GM18520 (cell line): Measurements from ENCODE around the gene SNRPA1.
"Not testable (repeated sequence)": the region's sequence is repeated elsewhere in the genome, so short reads cannot be mapped to it uniquely, and the experiment has no call there.

Source experiments
- ATAC-seq: cut with Tn5 transposase; IDR thresholded peaks from one replicate; pipeline ENCODE4 v1.9.1; 2021; ENCODE audit not compliant: unreplicated experiment

Gene SNRPA1

DNA sequence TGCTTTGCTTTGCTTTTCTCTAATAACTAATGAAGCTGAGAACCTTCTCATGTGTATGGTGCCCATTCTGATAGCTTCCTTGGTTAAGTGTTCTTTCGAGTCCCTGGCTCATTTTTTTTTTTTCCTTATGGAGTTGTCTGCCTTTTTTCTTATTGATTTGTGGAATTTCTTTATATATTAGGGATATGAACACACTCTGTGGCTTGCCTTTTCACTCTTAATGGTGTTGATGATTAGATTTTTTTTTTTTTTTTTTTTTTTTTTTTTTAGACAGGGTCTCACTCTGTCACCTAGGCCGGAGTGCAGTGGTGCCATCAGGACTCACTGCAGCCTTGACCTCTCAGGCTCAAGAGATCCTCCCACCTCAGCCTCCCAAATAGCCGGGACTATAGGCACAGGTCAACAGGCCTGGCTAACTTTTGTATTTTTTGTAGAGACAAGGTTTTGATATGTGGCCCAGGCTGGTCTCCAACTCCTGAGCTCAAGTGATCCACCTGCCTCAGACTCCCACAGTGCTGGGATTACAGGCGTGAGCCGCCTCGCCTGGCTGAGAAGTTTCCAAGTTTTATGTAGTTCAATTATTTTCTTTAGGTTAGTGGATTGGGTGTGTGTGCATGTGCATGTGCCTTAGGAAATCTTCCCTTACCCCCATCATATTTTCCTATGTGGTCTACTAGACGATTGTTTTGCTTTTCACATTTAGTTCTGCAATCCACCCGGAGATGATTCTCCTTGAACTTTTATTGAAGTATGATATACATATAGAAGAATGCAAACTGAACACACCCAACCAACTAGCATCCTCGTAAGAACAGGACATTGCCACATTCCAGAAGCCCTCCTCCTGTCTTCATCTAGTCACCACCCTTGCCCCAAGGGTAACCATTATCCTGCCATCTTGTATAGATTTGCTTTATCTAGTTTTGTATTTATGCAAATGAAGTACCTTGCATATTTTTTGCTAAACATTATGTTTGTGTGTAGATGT lies 1.7 kb upstream of the SNRPA1 start:
- no peak for ATAC-seq

DNA sequence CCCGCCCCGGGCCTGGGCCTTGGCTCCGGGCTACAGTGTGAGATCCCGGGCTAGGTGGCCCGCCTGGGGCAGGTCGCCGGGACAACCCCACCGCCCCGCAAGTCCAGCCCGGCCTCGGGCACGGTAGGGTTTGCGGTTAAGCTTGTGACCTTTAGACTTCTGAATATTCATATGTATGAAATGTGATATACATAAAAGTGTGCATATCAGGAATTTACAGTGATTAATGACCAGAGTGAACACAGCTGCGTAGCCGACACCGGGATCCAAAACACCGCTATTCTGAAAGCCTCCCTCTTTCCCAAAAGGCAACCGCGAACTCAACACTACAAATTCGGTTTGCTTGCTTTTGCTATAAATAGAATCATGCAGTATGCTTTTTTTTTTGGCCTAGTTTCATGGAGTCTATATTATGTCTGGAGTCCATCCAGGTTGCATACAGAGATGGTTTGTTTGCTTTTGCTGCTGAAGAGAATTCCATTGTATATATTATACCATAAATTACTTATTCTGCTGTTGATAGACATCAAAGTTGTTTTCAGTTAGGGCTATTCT lies 636 bp upstream of the SNRPA1 start:
- no peak for ATAC-seq

DNA sequence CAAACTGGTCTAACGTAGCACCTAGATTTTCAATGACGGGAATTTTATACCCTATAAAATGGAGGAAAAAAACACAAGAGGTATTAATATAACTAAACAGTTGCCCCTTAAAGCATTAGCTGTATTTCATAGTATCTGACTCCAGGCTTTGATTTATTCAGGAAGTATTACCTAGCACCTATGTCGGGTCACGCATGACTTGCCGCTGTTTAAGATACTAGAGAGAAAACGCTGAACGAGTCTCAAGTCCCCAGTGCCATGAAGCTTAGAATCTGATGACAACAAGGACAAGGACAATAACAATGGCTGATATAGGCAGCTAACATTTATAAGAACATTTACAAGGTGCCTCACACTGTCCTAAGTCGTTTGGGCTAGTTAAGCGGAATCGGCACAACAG lies 1.9 kb downstream of the SNRPA1 start:
- ATAC-seq = no peak

DNA sequence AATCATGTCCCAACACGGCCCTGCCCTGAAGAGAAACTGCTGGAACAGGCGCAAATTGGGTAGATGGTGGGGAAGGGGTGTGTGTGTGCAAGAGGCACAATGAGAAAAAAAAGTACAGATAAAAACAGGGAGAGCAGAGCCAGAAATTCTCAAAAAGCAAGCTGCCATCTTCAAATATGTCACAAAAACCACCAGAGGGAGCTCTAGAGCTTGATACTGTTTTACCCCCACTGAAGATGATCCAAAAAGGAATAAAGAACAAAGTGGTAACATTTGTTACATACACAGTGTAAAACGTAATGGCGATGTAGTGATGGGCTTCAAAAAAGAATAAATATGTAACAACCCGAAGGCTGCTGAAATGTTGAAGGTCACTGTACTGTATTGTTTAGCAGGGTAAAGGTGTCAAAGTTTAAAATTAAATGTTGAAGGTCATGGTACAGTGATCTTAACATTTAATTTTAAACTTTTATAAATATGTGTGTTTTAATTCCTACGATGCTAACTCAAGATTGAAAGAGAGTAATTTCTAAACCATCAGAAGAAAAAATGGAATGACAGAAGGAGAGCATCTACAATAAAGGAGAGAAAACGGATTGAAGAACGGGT lies 6.0 kb downstream of the SNRPA1 start:
- no peak for ATAC-seq

DNA sequence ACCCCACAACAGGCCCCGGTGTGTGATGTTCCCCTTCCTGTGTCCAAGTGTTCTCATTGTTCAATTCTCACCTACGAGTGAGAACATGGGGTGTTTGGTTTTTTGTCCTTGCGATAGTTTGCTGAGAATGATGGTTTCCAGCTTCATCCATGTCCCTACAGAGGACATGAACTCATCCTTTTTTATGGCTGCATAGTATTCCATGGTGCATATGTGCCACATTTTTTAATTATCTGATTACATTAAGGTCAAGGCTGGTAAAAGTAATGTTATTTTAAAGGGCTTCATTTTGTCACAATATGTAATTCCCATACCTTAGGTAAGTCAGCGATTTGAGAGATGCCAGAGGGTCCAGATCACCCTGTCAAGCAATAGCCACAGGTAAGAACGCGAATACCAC lies 7.7 kb downstream of the SNRPA1 start:
- not testable (repeated sequence) for ATAC-seq

DNA sequence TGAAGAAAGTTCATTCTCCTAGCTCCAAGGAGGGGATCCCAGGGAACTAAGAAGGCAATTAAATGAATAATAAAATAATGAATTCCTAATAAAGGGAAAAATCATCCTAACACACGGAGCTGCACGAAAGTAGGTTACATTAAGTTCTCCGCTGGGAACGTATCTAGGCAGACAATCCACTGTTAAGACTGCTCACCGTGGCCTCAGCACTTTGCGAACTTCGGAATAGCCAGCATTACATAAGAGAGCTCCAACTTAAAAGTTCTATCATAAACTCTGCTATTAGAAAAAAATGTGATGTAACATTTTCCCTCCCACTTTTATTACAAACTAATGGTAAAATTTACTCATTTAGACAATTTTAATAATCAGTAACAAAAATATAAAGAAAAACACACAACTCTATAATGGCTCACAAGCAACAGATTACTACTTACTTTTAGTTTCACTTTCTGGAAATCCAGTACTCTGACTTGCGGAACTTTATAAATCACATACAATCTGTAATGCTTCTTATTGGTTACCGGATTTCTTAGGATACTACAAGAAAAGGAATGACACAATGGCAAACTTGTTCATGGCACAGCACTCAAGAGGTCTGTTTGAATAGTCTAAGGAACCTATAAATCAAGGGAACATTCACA lies 8.5 kb downstream of the SNRPA1 start:
- no peak for ATAC-seq

DNA sequence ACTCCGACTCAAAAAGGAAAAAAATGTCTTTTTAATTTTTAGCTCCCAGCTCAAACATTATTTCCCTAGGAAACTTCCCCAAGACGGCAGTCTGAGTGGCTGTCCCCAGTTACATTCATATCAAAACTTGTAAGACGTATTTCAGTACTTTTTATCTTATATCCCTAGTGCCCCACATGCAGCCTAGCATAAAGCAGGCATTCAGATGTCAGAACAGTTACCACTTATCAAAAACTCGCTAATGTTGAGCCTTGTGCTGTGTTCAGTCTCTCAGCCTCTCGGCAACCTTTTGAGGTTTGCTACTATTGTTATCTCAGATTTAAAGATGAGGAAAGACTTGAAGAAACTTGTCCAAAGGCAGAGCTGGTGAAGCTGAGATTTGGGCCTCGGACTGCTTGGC lies 11.1 kb downstream of the SNRPA1 start:
- no peak for ATAC-seq

DNA sequence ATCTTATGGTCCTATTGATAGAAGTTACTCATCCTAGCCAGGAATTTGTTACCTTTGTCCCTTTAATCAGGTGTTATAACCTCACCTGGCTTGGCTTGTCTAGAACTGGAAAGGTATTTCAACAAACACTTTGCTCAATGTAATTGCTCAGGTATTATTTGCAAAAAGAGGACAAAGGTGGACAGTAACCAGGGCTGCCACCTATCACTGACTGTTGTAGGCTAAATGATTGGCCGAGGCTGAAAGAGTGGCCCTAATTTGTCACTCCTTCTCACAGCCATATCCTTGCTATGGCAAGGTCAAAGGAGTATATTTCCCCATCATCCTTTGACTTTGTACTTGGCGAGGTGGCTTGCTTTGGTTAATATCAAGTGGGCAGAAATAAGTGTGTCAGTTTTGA lies 15.0 kb downstream of the SNRPA1 start:
- ATAC-seq = no peak

DNA sequence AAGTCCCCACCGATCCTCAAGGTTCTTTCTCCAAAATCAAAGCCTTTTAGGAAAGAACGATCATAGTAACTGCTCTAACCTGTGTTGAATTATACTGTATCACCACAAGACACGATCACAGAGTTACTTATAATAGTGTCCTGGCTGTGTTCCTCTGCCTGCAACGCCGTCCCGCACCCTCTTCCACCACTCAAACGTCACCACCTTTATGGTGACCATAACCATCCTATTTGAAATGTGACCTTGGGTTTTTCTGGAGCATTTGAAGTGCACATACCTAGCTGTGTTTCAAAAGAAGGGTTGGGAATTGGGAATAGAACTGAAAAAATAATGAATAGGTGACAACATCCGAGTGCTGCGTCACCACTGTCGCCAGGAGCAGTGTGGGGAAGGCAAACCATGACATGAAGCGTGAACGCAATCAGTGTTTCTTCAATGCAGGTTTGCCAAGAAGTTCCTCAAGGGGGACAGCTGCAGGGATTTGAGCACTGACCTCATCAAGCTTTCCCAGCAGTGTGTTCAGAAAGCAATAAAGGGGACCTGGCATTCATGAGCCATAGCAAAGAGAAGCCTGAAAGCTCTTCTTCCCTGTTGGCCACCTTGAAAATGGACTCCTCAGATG lies 17.0 kb downstream of the SNRPA1 start:
- no peak for ATAC-seq

DNA sequence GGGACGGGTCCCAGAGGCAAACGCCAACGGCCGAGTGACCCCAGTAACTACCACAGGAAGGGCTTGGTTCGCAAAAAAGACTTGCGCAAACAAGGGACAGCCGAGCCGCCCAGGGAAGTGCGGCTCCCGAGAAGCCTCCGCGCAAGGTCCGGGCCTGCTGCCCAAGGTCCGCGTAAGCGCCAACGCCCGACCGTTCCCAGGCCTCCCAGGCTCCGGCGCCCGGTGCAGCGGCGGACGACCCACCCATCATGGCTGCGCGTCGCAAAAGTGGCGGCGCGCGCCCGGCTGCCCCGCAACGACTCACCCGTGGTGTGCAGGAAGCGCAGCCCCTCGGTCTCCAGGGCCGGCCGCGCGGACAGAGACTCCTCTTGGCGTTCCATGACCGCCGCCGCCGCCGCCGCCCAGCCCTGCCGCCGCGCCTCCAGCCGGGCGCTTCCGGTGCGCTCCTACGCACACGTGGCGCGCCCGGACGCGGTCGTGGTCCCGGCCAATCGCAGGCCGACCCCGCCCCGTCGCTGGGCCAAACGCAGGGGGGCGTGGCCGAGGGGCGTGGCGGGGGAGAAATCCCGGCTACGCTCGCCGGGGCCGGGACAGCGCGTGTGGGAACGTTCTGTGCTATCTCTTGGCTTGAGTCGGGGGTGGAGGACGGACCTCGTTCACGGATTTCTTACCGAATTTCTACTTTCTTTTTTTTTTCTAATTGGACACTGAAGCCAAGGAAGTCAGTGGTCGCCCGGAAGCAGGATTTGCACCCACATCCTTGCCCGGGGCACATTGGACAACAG lies 17.8 kb downstream of the SNRPA1 start, which contains the start of gene SELENOS:
SELENOS (minus strand) TSS at position 448 of the 785 bp plus-strand sequence; CDS start at position 380, 68 bp downstream.
- peak; percentile 84 for ATAC-seq

DNA sequence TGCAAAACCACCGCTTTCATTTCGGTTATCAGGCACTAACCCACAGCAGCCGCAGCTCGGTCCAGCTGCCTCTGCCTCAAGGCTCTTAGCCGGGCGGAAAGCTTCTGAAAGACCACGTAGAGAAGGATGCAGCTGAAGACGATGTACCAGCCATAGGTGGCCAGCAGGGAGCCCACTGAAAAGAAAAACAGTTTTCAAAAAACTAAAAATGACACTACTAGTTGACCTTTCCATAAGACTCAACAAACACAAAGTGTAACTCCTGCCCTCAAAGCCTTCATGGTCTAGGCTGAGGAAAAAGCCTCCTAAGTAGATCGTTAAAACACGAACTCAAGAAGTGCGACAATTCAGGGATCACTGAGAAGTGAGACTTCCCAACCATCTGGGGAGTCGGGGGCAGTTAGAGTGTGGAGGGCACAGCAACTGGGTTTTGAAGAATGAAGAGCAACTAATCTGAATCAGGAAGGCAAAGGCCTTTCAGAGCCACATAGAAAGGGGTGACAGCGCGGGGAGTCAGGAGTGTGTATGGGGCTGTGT lies 18.5 kb downstream of the SNRPA1 start:
- ATAC-seq = no peak

DNA sequence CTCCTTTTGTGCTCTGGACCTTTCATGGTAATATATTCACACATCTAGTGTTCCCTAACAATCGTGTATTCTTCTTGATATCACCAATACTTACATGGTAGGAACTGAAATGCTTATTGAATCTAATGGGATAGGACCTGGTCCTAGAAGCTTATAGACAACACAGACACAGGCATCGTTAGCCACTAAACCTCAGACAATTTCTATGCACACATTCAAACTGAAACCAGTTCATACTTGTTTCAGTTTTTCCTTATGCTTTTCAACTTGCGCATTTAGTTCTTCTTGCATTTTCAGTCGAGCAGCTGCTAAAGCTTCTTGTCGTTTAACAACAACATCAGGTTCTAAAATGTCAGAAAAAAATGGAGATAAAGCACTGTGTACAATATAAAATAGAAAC lies 20.0 kb downstream of the SNRPA1 start:
- no peak for ATAC-seq

DNA sequence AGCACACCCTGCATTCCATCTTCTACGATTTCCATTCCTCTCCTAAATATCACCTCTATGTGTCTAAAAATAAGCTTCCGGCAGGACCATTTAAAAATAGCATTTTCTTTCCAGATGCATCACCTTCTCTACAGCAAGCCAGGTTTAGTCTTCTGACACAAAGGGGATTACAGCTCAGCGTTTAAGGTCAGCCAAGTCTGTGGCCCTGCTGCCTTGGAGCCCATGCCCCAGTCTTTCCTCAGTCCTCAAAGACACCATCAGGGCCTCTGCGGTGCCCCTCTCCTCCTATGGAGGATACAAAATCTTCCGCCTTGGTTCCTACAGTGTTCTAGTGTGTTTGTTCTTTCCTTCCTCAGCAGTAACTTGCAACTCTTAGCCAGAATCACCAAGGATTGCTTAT lies 21.5 kb downstream of the SNRPA1 start:
- no peak for ATAC-seq

DNA sequence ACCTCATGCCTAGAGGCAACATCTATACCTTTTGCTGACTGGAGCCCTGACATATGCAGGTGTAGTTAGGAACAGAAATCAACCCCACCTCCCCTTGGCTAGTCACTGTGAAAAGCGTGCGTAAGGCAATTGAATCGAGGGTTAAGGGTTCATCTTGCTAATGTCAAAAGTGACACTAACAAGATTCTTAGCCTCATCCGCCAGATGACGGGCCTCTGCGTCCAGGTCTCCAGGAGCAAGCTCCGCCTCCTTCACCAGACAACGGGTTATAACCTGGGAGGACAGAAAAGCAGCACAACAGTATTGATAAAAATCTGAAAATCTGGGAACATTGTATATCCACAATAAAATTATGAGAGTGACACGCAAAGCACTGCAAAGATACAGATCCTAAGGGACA lies 22.5 kb downstream of the SNRPA1 start:
- ATAC-seq = no peak

DNA sequence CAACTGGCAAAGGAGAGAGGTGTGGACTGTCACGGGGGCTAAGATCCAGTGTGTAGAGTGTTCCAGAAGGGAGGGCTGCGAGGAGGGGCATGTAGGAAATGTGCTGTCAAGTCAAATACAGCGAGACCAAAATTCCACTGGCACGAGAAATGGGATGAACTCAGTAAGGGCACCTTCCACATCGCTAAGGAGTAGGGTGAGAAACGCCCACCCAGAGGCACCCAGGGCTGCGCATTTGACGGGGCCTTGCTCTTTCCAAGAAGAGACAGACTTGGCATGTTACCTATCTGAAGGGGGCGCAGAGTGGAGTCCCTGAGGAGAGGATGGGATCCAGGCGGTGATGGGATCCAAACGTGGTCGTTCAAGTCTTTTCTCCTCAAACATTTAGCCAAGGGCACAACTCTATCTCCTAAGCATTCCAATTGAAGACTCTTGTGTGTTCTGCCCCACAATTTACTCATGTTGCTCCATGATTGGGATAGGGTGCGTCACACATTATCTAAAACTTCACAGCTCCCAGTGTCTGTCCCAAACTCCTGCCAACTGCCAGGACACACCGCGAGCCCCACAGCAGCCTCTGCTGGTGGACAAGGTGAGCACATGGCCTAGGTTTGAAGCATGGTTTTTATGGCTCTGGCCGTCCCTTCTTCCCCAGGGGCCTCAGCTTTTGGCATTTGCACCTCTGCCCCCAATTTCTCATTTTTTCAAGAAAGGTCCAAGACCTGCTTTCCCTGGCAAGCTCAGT lies 25.4 kb downstream of the SNRPA1 start:
- ATAC-seq = no peak

DNA sequence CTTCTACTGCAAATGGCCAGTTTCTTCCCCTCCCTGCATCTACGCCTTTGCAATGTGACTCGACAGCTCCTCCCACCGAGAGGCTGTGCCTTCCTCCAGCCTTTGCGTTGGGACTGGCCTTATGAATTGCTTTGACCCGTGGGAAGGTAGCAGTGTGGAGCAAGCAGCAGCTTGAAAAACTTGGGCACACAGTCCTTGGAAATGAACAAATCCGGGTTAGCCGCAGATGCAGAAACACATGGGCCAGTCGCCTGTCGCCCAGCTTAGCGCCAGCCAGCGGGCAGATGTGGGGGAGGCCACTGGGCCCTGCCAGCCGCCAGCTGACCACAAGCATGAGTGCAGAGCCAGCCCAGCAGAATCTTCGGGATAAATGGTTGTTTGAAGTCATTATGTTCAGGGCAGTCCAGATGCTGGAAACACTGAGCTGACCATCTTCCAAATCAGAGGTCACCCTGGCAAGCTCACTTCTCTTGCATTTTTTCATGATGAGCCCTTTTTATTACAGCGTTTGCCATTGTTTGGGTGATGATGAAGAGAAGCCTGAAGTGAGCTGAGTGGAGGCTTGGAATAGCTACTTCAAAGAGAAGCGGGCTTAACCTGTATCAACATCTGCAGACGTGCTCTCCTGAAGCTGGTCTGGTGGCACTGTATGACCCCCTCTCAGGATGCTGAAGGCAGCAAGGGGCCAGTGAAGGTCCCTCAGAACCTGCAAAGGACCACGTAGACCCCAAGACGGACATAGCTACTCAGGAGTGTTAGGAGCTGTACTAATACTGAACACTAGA lies 27.5 kb downstream of the SNRPA1 start:
- no peak for ATAC-seq

DNA sequence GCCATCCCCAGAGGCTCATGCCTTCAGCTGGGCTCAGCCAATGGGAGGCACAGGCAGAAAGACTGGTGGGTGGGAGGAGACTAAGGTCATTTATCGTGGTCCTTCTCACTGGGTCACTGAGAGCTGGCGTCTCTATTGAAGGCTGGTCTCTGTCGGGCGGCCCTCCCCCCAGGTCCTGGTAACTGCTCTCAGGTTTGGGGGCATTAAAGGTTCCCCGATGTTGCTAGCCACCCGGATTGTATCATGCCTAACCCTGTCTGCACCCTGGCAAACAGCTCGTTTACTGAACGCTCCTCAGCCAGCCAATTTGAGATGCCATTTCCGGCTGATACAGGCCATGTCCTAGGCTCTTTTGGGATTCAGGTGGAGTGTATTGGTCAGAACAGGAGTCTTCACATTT lies 28.3 kb downstream of the SNRPA1 start:
- ATAC-seq = no peak

DNA sequence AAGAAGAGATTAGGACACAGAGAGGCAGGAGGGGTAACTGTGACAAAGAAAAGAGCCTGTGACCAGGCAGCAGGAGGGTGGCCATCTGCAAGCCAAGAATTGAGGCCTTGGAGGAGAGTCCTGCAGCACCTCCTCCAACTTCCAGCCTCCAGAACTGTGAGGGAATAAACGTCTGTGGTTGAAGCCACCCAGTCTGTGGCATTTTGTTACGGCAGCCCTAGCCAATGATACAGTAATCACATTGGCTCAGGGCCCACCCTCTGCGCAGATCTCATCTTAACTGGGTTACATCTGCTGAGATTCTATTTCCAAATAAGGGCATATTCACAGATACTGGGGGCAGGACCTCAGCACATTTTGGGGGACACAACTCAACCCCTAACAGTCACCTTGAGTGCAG lies 29.0 kb downstream of the SNRPA1 start:
- no peak for ATAC-seq
